ENCODE measurements around the gene CDH24. TPM values are rescaled to one million over a fixed set of nuclear protein-coding genes. Genes with fewer than 3 reads are reported as not detected.

CDH24 gene
- total RNA-seq, 1 donor from 2014 or later = 1.0 TPM

GRCh38 chr14:23067847-23068788, 10.8 kb upstream of the CDH24 start:
- intact Hi-C loops (cut with micrococcal nuclease) = loop anchor here (2.0 kb wide), 1 partner anchor 119 kb away; no protein-coding TSS in a partner anchor
- peaks cover 50% of the 10 kb centered on the region for H3K36me3 Mint-ChIP-seq (ENCODE audit: low read depth)
- no peaks in the 10 kb centered on the region for H3K9me3 Mint-ChIP-seq
- DNase-seq (ENCODE audit: low spot score) = no peak
- no peak overlapping the region for H3K4me3 Mint-ChIP-seq
- peaks cover 42% of the 10 kb centered on the region for H3K4me1 Mint-ChIP-seq (ENCODE audit: low read depth)
- H3K27me3 Mint-ChIP-seq (ENCODE audit: insufficient read depth) = no peaks in the 10 kb centered on the region
- H3K27ac Mint-ChIP-seq = peak overlapping the region; percentile 53

- peaks cover 32% of the 10 kb centered on the region for H3K4me1 Mint-ChIP-seq (ENCODE audit: low read depth)
- no peaks in the 10 kb centered on the region for H3K9me3 Mint-ChIP-seq
- H3K36me3 Mint-ChIP-seq (ENCODE audit: low read depth) = peaks cover 55% of the 10 kb centered on the region
- H3K27ac Mint-ChIP-seq = no peak overlapping the region
- DNase-seq (ENCODE audit: low spot score) = no peak
- H3K27me3 Mint-ChIP-seq (ENCODE audit: insufficient read depth) = no peaks in the 10 kb centered on the region
- no peak overlapping the region for H3K4me3 Mint-ChIP-seq
- intact Hi-C loops (cut with micrococcal nuclease) = no loop called here
These were observed 9.8 kb upstream of the CDH24 start for GRCh38 chr14:23066855-23067744.

GRCh38 chr14:23066368-23066767, 9.0 kb upstream of the CDH24 start:
- Mint-ChIP-seq H3K36me3 (ENCODE audit: low read depth) (peaks cover 50% of the 10 kb centered on the region), H3K4me1 (ENCODE audit: low read depth) (peaks cover 25% of the 10 kb centered on the region), H3K9me3 (no peaks in the 10 kb centered on the region), H3K27me3 (ENCODE audit: insufficient read depth) (no peaks in the 10 kb centered on the region), H3K4me3 (no peak overlapping the region), H3K27ac (no peak overlapping the region)
- DNase-seq (ENCODE audit: low spot score) = no peak
- intact Hi-C loops (cut with micrococcal nuclease) = no loop called here

- H3K27ac Mint-ChIP-seq = peak overlapping the region; percentile 42
- no peak overlapping the region for H3K4me3 Mint-ChIP-seq
- no peak for DNase-seq (ENCODE audit: low spot score)
- no peaks in the 10 kb centered on the region for H3K27me3 Mint-ChIP-seq (ENCODE audit: insufficient read depth)
- intact Hi-C loops (cut with micrococcal nuclease) = no loop called here
- H3K4me1 Mint-ChIP-seq (ENCODE audit: low read depth) = peaks cover 10% of the 10 kb centered on the region
- H3K36me3 Mint-ChIP-seq (ENCODE audit: low read depth) = peaks cover 55% of the 10 kb centered on the region
- no peaks in the 10 kb centered on the region for H3K9me3 Mint-ChIP-seq
These were observed 6.3 kb upstream of the CDH24 start for GRCh38 chr14:23063601-23064000.

- H3K9me3 Mint-ChIP-seq = no peaks in the 10 kb centered on the region
- H3K27ac Mint-ChIP-seq = no peak overlapping the region
- H3K4me3 Mint-ChIP-seq = no peak overlapping the region
- intact Hi-C loops (cut with micrococcal nuclease) = no loop called here
- peaks cover under 1% of the 10 kb centered on the region for H3K27me3 Mint-ChIP-seq (ENCODE audit: insufficient read depth)
- H3K36me3 Mint-ChIP-seq (ENCODE audit: low read depth) = peaks cover 55% of the 10 kb centered on the region
- DNase-seq (ENCODE audit: low spot score) = no peak
- peaks cover 14% of the 10 kb centered on the region for H3K4me1 Mint-ChIP-seq (ENCODE audit: low read depth)
These were observed 4.7 kb upstream of the CDH24 start for GRCh38 chr14:23062002-23062401.

GRCh38 chr14:23060536-23061260, 3.4 kb upstream of the CDH24 start:
- H3K36me3 Mint-ChIP-seq (ENCODE audit: low read depth) = peaks cover 45% of the 10 kb centered on the region
- H3K9me3 Mint-ChIP-seq = no peaks in the 10 kb centered on the region
- H3K4me3 Mint-ChIP-seq = no peak overlapping the region
- H3K27me3 Mint-ChIP-seq (ENCODE audit: insufficient read depth) = peaks cover 8% of the 10 kb centered on the region
- no peak for DNase-seq (ENCODE audit: low spot score)
- H3K4me1 Mint-ChIP-seq (ENCODE audit: low read depth) = peaks cover 23% of the 10 kb centered on the region
- no peak overlapping the region for H3K27ac Mint-ChIP-seq
- intact Hi-C loops (cut with micrococcal nuclease) = no loop called here

GRCh38 chr14:23058654-23059504, 1.6 kb upstream of the CDH24 start:
- Mint-ChIP-seq H3K4me3 (no peak overlapping the region), H3K27ac (peak overlapping the region; percentile 47)

GRCh38 chr14:23057757-23058653, 685 bp upstream of the CDH24 start:
- peak; percentile 75 for DNase-seq (ENCODE audit: low spot score)
- H3K27me3 Mint-ChIP-seq (ENCODE audit: insufficient read depth) = peaks cover 8% of the 10 kb centered on the region
- intact Hi-C loops (cut with micrococcal nuclease) = loop anchor here (1.0 to 5.0 kb wide), 8 partner anchors 13 to 486 kb away; no protein-coding TSS in a partner anchor
- H3K27ac Mint-ChIP-seq = no peak overlapping the region
- H3K36me3 Mint-ChIP-seq (ENCODE audit: low read depth) = peaks cover 28% of the 10 kb centered on the region
- peaks cover 21% of the 10 kb centered on the region for H3K4me1 Mint-ChIP-seq (ENCODE audit: low read depth)
- H3K4me3 Mint-ChIP-seq = peak overlapping the region; percentile 86
- no peaks in the 10 kb centered on the region for H3K9me3 Mint-ChIP-seq

More at GRCh38 chr14:23058654-23059504, 1.6 kb upstream of the CDH24 start:
- no peak for DNase-seq (ENCODE audit: low spot score)
- Mint-ChIP-seq H3K9me3 (no peaks in the 10 kb centered on the region), H3K36me3 (ENCODE audit: low read depth) (peaks cover 36% of the 10 kb centered on the region), H3K4me1 (ENCODE audit: low read depth) (peaks cover 21% of the 10 kb centered on the region), H3K27me3 (ENCODE audit: insufficient read depth) (peaks cover 8% of the 10 kb centered on the region)
- intact Hi-C loops (cut with micrococcal nuclease) = loop anchor here (1.0 to 5.0 kb wide), 7 partner anchors 12 to 487 kb away; no protein-coding TSS in a partner anchor

- H3K36me3 Mint-ChIP-seq (ENCODE audit: low read depth) = peaks cover 17% of the 10 kb centered on the region
- H3K4me1 Mint-ChIP-seq (ENCODE audit: low read depth) = peaks cover 21% of the 10 kb centered on the region
- peak overlapping the region; percentile 83 for H3K4me3 Mint-ChIP-seq
- peak overlapping the region; percentile 64 for H3K27ac Mint-ChIP-seq
- no peaks in the 10 kb centered on the region for H3K9me3 Mint-ChIP-seq
- intact Hi-C loops (cut with micrococcal nuclease) = loop anchor here (1.0 to 5.0 kb wide), 2 partner anchors 22 to 484 kb away; partner anchors contain the start of gene PSMB5
- DNase-seq (ENCODE audit: low spot score) = peak; percentile 60
- H3K27me3 Mint-ChIP-seq (ENCODE audit: insufficient read depth) = peaks cover 8% of the 10 kb centered on the region
These were observed 970 bp downstream of the CDH24 start for GRCh38 chr14:23056145-23056955.

- Mint-ChIP-seq H3K4me3 (peak overlapping the region; percentile 83), H3K36me3 (ENCODE audit: low read depth) (peaks cover 12% of the 10 kb centered on the region), H3K27ac (peak overlapping the region; percentile 64), H3K27me3 (ENCODE audit: insufficient read depth) (peaks cover 8% of the 10 kb centered on the region), H3K9me3 (no peaks in the 10 kb centered on the region), H3K4me1 (ENCODE audit: low read depth) (peaks cover 21% of the 10 kb centered on the region)
- intact Hi-C loops (cut with micrococcal nuclease) = loop anchor here (1.0 to 5.0 kb wide), 2 partner anchors 21 to 483 kb away; partner anchors contain the start of gene PSMB5
- no peak for DNase-seq (ENCODE audit: low spot score)
These were observed 1.6 kb downstream of the CDH24 start for GRCh38 chr14:23055621-23056144.
